Central memory CD4-positive, alpha-beta T cell (primary cell): ENCODE results near the gene TLE4.
A peak's percentile ranks its signal among the peaks of the same experiment; 100 is the strongest.

Experiments
- DNase-seq: peaks from one replicate; pipeline ENCODE4 v3.0.0; 2022

The TLE4 gene

DNA sequence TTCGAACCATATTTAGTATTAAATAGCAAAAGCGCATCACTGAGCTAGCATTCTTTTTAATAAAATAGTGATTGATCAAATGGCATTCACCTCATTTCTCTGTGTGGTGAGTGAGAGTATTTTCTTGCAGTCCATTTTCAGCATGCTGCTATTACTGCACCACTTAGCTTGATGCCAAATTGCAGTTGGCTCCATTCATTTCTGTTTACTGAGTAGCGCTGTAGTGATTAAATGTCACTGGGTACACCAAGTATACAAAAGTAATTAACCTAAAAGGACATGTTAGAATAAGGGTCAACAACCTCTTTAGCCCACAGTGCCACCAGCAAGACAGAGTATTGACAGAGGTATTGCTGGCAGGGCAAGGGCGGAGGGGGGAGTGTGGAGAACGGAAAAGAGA is 122.0 kb downstream of the TLE4 start:
- no peak for DNase-seq

DNA sequence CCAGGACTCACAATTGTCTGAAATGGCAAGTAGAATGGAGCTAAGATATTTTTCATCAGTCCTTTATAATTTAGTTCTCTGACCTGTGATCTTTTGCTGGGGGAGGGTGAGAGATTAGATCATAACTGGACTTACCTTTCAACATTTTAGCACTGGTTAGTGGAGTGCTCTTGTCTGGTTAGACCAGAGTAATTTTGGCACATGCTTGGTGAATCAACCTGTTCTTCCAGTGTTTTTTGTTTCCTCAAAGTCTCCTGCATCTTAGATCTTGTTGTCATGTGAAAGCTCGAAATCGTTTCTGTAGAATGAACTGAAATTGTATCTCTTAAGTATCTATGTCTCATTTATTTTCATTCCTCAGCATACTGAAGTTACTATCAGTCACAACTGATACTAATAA is 122.4 kb downstream of the TLE4 start:
- no peak for DNase-seq

DNA sequence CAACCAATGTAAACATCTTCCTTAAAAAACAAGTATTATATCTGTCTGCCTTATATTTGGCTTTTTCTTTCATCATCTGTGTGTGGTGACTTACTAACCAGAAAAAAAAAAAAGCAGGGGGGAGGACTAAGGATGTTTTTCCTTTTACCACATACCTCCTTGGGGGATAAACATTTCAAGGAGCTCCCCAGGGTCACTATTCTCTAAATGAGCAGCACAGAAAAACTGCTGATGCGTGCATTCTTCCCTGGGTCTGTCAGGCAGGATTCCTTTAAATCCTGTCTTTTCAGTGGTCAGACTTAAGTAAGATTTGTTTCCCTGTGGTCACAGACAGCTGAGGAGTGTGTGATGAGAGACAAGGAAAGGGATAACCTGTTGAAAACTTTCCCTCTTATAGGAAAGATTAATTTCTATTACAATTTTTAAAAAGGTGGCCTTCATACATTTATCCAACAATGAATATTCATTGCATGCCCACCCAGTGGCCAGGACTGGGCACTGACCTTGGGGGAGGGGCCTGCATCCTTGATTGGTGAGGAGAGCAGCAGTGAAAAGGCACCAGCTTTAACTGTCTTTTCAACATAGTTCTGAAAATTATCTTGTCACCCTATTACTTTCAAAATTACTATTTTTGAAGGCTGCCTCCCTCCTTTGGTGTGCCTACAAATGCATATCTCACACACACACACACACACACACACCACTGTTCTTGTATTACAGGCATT is 123.1 kb downstream of the TLE4 start:
- no peak for DNase-seq

DNA sequence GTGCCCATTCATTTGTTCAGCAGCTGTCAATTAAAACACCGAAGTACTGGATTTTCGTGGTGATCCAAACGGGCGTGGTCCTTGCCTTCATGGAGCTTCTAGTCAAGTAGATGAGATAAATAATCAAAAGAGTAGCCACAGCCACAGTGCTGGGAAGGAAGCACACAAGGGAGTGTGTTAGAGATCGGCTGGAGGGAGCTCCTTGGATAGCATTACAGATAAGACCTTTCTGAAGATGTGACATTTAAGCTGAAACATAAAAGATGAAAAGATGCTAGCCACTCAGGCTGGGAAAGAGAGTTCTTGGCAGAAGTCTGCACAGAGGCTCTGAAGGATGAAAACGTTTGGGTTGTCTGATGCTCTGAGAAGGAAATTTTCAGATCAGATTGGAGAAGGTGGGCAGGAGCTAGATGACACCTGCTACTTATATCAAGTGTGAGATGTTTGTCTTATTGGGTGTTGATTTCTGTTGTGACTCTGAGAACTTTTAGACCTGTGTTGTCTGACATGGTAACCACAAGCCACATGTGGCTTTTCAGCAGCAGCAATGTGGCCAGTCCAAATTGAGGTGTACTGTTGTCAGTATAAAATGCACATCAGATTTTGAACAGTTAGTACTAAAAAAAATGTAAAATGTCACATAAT is 123.9 kb downstream of the TLE4 start:
- peak; percentile 3 for DNase-seq

DNA sequence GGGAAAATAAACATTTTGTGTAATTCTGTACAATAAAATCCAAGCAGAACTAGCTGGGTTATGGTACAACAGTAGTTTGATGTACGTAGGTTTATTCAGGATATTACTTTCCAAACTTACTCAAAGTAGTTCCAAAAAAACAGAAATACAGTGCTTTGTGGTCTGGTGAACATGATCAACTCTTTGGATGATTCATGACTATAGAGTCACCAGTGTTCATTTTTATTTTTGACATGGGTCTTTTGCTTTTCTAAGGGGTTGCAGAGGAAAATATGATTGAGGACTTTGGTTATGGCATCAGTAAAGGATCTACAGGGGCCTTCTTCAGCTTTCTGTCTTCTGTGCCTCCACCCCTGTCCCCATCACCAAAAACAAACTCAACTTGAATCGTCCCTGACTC is 127.2 kb downstream of the TLE4 start:
- DNase-seq: no peak

DNA sequence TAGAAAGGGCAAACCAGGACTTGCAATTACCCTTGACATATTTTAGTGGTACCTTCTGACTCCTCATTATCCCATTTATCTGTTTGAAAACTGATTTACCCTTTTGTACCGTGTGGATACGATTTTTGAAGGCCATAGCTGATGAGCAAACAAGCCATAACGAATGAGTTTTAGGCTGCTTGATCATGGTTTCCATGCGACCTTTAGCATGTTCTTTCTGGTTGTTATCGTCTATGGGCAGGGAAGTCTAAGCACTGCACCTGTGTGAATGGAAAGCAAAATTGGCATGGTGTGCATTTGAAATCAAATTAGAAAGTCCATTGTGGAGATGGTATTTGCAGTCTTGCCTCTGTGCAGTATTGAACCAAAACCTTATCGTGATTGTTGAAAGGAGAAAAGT is 127.7 kb downstream of the TLE4 start:
- no peak for DNase-seq

DNA sequence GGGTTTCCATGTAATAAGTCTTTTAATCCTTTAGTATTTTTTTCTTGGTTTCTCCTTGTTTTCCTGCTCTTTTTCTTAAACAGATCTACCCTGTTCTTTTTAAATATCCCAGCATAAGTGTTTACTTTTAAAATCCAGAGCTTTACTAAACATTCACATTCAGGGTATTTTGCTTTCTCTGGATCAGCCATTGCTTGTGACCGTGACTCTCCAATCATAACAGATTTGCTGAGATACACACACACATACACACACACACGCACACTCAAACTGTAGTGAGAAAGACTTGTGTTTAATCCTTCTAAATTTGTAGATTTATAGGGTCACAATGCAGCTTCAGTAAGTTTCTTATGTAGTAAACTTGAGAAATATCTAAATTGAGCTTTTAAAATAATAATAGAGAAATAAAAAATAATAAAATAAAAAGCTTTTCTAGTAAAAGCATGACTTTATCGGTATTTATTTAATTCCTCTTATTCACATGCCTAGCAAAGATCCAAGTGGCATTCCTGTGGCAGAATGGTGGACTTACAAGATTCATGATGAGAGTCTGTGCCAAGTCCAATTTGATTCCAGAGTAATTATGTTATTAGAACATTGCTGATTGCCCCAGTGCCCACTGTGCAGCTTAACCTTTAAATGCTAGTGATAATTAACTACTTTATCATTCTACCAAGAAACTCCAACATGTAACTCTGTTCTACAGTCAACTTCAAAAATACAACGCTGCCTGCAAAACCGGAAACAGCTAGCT is 129.0 kb downstream of the TLE4 start:
- DNase-seq: no peak

DNA sequence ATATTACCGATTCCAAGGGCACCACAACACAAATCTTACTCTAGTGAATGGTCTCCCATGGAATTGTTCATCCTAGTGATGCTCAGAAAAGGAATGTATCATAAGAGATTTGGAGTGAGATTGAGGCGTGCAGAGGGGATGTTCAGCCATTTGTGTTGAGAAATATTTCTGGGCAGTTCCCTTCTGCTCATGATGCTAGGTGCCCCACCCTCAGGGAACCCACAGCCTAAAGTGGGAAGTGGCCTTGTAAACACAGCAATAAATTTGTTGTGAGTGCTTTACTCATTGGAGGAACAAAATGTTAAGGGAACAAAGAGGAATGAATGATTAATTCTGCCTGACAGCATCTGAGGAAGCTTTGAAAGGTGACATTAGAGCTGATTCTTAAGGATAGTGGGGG is 129.9 kb downstream of the TLE4 start:
- DNase-seq: no peak

DNA sequence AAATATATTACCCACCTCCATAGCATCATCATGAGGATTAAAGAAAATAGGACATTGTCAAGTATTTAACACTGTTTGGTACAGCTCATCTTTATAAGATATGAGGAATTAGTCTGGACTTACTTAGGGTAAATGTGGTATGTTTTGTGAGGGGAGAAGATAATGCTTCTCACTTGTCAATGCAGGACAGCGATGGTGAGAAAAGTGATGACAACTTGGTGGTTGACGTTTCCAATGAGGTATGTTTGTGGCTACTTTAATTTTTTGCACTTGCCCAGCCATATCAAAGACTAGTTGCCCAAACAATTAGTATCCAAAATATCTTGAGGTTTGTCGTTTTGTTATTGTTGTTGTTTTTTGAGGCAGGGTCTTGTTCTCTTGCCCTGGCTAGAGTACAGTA is 133.9 kb downstream of the TLE4 start:
- no peak for DNase-seq

DNA sequence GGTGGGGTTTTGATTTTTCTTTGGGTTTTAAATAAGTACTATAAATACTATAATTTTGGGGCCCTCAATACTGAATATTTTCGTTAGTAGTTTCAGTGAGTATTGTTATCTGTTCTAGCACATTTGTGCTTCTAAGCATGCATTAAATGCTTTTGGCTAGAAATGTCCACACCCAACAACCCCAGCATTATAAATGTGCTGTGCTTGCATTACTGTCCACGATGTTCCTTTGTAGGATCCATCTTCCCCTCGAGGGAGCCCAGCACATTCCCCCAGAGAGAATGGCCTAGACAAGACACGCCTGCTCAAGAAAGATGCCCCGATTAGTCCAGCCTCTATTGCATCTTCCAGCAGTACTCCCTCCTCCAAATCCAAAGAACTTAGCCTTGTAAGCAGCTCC is 134.7 kb downstream of the TLE4 start:
- no peak for DNase-seq

DNA sequence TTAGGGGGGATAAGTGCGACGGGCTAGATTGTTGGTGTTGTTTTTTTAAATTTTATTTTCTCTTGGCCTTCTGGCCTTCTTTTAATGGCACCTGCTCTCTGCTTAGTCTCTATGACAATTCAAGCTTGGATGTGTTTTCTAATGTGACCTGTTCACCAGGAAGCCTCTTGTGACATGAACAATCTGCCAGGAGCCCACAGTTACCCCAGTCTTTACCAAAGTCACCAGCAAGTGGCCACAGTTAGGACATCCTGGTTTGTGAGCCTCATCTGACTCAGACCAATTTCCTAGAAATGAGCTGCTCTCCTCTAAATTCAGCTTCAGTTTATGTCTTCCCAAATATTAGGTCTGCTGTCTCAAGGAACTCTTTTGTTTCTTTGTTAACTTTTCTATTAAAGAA is 135.8 kb downstream of the TLE4 start:
- no peak for DNase-seq

DNA sequence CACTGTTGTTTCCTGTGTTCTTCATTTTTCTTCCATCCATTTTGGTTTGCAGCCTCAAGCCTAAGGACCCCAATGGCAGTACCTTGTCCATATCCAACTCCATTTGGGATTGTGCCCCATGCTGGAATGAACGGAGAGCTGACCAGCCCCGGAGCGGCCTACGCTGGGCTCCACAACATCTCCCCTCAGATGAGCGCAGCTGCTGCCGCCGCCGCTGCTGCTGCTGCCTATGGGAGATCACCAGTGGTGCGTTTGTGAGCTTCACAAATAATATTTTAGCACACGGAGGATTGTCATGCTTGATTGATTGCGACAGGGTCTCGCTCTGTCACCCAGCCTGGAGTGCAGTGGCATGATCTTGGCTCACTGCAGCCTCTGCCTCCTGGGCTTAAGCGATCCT is 136.8 kb downstream of the TLE4 start:
- no peak for DNase-seq

DNA sequence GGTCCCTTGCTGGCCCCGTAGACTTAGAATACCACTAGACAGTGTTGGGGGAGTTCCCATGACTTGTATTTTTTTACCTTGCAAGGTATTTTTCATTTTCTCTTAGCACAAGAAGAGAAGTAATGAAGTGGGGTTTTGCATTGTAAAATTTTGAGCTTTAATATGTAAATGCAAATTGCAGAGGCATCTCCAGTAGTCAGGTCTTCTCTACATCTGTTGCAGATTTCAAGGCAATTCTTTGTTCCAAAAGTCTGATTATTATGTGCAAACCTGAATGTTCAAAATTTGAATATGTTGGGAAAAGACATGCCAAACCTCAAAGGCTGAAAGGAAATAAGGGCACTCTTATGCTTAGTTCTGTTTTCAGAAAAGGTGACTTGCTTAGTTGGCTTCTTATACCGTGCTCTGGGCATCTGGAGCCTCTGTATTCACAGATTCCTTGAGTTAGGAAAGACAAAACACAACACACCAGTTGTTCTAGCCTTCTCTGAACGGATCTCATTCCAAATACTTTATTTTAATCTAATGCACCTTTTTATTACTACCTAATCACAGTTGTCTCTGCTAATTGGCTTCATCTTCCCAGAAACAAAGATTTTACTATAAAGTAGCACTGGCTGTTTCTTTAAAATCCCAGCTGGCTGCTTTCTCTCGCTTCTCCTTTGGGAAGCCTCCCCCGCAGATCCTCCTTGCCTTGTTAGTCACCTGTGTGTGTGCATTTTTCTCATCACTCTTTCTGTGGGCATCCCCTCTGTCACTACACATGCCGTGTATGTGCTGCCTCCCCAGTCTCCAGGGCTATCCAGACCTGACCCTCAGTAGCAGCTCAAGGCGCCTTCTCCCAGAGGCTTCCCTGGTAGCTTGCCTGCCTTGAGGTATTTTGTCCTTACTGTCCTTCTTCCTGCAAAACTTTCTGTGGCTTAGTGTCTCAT is 138.2 kb downstream of the TLE4 start:
- DNase-seq: no peak

DNA sequence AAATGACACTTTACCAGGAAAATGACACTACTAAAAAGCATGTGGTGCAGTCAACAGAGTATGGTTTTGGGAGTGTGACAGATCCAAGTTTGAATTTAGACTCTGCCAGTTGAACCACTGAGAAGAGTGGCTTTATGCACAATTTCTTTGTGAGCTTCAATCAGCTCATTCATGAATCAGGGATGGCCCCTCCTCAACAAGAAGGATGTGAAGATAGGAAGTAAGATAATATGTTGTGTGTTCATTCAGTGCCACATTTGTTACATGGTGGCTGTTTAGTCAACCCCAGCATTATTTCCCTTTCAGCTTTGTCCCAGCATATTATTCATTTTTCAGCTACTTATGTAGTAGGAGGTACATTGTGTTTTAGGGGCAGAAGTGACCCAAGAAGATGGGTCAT is 140.1 kb downstream of the TLE4 start:
- no peak for DNase-seq

DNA sequence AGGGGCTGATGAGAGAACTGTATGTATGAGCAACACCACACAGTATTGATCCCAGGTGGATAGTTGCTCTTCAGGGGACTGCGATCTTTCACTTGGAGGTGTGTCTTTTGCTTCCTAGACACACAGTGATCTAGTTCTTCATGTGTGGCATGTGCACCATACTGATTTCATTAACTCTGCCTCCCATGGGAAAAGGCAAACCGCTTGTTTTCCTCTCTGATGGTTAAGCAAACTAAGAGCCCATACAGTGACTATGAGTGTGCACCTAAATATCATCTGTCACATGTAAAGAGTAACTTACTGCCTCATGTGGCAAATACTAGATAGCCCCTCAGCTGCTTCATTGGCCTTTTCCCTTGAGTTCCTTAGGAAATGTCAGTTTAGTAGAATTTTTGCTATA is 147.3 kb downstream of the TLE4 start:
- DNase-seq: no peak

DNA sequence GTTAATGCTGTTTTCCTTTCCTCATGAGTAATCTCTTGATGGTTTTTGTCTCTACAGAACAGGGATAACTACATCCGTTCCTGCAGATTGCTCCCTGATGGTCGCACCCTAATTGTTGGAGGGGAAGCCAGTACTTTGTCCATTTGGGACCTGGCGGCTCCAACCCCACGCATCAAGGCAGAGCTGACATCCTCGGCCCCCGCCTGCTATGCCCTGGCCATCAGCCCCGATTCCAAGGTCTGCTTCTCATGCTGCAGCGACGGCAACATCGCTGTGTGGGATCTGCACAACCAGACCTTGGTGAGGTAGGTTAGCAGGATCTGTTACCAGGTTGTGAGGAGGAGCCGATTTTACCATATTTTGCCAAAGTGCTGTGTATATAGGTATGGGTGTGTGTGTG is 148.2 kb downstream of the TLE4 start:
- no peak for DNase-seq

DNA sequence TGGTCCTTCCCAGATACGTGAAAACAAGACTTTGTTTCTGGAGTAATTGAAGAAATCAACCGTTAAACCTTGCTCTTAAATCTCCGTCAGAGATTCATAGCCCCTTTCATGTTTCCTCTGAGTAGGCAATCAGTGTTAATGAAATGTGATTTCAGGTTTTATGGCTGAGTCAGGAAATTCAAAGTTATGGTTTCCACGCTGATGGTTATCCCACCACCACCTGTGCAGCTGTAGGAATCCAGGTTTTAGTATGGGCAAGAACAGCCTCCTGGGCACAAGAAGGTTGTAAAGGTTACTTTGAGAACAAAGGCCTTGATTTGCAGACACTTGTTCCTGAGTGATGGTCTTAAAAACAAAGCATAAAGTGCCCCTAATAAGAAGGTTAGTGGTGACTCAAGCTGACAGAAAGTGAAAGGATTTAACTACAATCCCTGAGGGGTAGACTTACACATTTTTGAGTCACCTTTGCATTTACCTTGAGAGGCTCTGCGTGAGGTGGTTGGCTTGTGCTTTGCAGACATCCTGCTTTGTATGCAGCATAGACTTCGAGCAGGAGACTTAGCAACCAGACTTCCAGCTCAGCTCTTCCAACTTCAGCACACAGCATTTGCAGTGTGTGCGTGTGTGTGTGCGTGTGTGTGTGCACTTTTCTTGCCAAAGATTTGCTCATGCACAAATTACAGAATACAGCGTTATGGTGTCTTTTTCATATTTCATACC is 159.6 kb downstream of the TLE4 start:
- DNase-seq: no peak

DNA sequence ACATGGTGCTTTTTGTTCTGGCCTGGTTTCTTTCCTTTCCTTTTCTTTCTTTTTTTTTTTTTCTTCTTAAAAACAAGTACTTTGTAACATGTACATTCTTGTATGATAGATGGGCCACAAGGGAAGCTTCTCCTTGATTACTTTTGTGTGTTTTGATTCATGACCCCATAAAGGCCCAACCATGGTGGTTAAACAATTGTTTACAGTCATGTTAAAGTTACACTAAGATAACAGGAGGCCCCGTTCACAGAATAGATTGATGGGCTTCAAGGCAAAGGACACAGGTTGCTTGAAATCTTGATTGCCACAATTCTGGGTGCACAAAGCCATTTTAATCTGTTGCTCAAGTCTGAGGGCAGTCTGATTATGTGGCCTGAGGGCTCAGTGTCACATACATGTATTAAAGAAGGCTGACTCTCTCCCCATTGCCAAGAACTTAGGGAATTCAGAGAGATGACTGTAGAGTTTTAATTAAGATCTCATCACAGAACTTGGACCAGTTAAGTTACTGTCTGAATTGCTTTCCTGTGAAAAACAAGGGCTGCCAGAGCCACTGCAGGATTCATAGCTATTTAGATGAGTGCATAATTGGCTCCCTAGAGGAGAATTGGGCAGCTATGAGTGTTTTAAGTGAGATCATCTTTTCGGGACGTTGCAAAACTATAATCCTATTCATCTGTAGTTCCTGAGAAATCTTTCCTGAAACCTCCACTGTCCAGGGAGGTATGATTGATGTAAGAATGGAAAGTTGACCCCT is 163.4 kb downstream of the TLE4 start:
- no peak for DNase-seq

DNA sequence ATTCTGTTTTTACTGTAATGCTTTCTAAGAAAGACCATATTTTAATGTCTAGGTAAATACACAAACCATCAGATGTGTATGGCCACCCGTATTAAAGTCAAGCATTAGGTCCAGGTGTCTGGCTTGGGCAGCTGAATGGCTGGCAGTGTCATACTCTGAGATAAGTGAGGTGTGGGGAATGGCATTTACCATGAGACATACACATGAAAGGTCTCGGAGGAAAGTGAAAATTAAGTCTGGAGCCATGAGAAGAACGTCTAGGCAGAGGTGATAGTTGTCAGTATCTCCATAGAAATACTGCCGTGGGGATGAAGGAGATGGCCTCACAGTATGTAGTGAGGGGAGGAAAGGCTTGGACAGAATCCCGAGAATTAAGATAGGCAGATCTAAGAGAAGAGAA is 164.3 kb downstream of the TLE4 start:
- DNase-seq: no peak

DNA sequence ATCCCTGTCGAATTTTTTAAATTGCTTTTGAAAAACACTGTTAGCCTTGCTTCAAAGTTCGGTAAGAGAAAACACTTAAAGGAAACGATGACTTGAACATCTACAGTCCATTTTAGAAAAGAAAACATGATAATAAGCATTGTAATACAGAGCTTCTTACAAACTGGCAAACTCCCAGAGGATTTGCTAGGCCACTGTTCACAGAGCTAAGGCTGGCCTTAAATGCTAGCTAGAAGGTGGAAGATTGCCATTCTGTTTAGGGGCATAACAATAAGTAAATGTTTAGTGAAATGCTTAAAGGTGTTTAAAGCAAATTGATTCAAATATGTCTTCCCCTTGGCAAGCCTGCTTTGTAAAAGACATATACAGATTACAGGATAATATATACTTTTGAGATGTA is 169.6 kb downstream of the TLE4 start:
- DNase-seq: no peak

DNA sequence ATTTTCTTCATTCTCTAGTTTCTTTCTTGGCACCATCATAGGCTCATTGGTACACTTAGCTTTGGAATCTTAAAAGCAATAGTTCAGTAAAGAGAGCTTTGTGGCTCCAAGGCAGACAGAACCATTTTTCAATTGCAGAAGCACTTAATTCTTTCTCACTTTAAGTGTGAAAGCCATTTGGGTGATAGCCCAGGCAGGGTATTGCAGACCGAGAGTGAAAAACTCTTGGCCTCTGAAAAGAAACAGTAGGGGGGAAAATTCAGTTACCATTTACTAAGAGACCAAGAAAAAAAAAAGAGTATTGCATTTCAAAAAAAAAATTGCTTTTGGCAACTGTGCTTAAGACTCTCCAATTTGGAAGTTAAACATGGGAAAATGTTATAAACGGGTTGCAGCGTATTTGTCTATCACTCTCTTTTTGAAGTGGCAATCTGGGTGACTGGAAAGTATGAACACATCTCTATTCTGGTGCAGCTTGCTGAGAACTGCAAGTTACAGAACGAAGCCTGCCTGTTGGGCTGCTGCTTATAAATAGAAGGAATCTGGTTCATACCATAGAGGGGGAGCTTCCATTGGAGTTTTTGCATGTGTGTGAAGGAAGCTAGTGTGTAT is 170.5 kb downstream of the TLE4 start:
- DNase-seq: no peak
